ENCODE data around the gene CTSE.
"Not testable (repeated sequence)": the region's sequence is repeated elsewhere in the genome, so short reads cannot be mapped to it uniquely, and the experiment has no call there.

The CTSE gene

GRCh38 chr1:206055069-206055625 is 31.5 kb upstream of the CTSE start:
- not testable (repeated sequence) for DNase-seq (ENCODE audit: extremely low read depth, insufficient read length); H3K36me3 ChIP-seq (ENCODE audit: control insufficient read depth, insufficient read depth, low read length); H3K27me3 ChIP-seq (replicated peaks; ENCODE audit: control insufficient read depth, insufficient read depth, low read length)
- H3K4me3 ChIP-seq (replicated peaks; ENCODE audit: low read depth, low read length) = peak overlapping the region; percentile 53

- H3K27me3 ChIP-seq (replicated peaks; ENCODE audit: control insufficient read depth, insufficient read depth, low read length); DNase-seq (ENCODE audit: extremely low read depth, insufficient read length); H3K36me3 ChIP-seq (ENCODE audit: control insufficient read depth, insufficient read depth, low read length): not testable (repeated sequence)
- peak overlapping the region; percentile 72 for H3K4me3 ChIP-seq (replicated peaks; ENCODE audit: low read depth, low read length)
Observed at GRCh38 chr1:206053616-206054015, 29.9 kb upstream of the CTSE start.

GRCh38 chr1:206052919-206053610 is 29.4 kb upstream of the CTSE start, which contains the start of gene RHEX:
Gene RHEX, plus strand, starts transcription at chr1:206053173. Its CDS starts 44,656 bp downstream, at chr1:206097829.
- H3K4me3 ChIP-seq (replicated peaks; ENCODE audit: low read depth, low read length) = peak within 1 kb of the TSS; percentile 72
- not testable (repeated sequence) for H3K36me3 ChIP-seq (ENCODE audit: control insufficient read depth, insufficient read depth, low read length); H3K27me3 ChIP-seq (replicated peaks; ENCODE audit: control insufficient read depth, insufficient read depth, low read length)
- peak; percentile 65 for DNase-seq (ENCODE audit: extremely low read depth, insufficient read length)

- not testable (repeated sequence) for H3K27me3 ChIP-seq (replicated peaks; ENCODE audit: control insufficient read depth, insufficient read depth, low read length); DNase-seq (ENCODE audit: extremely low read depth, insufficient read length); H3K36me3 ChIP-seq (ENCODE audit: control insufficient read depth, insufficient read depth, low read length); H3K4me3 ChIP-seq (replicated peaks; ENCODE audit: low read depth, low read length)
Observed at GRCh38 chr1:206052231-206052865, 28.7 kb upstream of the CTSE start.

- DNase-seq (ENCODE audit: extremely low read depth, insufficient read length) = peak; percentile 94
Observed at GRCh38 chr1:206050655-206051235, 27.1 kb upstream of the CTSE start.

GRCh38 chr1:206049919-206050600 is 26.4 kb upstream of the CTSE start:
- Histone ChIP-seq H3K4me3 (replicated peaks; ENCODE audit: low read depth, low read length) (no peak overlapping the region), H3K27me3 (replicated peaks; ENCODE audit: control insufficient read depth, insufficient read depth, low read length) (no peaks in the 10 kb centered on the region), H3K36me3 (ENCODE audit: control insufficient read depth, insufficient read depth, low read length) (no peaks in the 10 kb centered on the region)
- no peak for DNase-seq (ENCODE audit: extremely low read depth, insufficient read length)
- no peak for TF ChIP-seq CTCF (IDR thresholded peaks at IDR 0.05; ENCODE audit: insufficient read depth, low read length, poor library complexity, severe bottlenecking)

More at GRCh38 chr1:206050655-206051235, 27.1 kb upstream of the CTSE start:
- no peaks in the 10 kb centered on the region for H3K27me3 ChIP-seq (replicated peaks; ENCODE audit: control insufficient read depth, insufficient read depth, low read length)
- no peak for TF ChIP-seq CTCF (IDR thresholded peaks at IDR 0.05; ENCODE audit: insufficient read depth, low read length, poor library complexity, severe bottlenecking)
- no peak overlapping the region for H3K4me3 ChIP-seq (replicated peaks; ENCODE audit: low read depth, low read length)
- no peaks in the 10 kb centered on the region; the same call in 1 of the 2 replicates for H3K36me3 ChIP-seq (ENCODE audit: control insufficient read depth, insufficient read depth, low read length)

GRCh38 chr1:206049293-206049692 is 25.6 kb upstream of the CTSE start:
- H3K36me3 ChIP-seq (ENCODE audit: control insufficient read depth, insufficient read depth, low read length) = no peaks in the 10 kb centered on the region
- no peak for TF ChIP-seq CTCF (IDR thresholded peaks at IDR 0.05; ENCODE audit: insufficient read depth, low read length, poor library complexity, severe bottlenecking)
- no peak overlapping the region for H3K4me3 ChIP-seq (replicated peaks; ENCODE audit: low read depth, low read length)
- no peaks in the 10 kb centered on the region for H3K27me3 ChIP-seq (replicated peaks; ENCODE audit: control insufficient read depth, insufficient read depth, low read length)
- DNase-seq (ENCODE audit: extremely low read depth, insufficient read length) = peak; percentile 76
